Measurements from ENCODE around the gene SIDT1.

Gene SIDT1

GRCh38 chr3:113531826-113532697 is at the start of gene SIDT1:
Gene SIDT1 (plus strand): TSS chr3:113532555. CDS start chr3:113533022, 467 bp downstream.
- DNase-seq: peak; percentile 37

DNA sequence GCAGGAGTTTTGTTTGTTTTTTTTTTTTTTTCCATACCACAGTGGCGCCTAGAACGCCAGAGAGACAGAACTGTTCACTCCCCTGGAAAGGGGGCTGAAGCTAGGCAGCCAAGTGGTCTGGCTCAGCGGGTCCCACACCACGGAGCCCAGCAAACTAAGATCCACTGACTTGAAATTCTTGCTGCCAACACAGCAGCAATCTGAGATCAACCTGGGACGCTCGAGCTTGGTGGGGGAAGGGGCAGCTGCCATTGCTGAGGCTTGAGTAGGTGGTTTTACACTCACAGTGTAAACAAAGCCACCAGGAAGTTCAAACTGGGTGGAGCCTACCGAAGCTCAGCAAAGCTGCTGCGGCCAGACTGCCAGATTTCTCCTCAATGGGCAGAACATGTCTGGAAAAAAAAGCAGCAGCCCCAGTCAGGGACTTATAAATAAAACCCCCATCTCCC is 47.2 kb upstream of the SIDT1 start:
- DNase-seq: no peak

- DNase-seq: peak; percentile 60
These were observed 37.3 kb upstream of the SIDT1 start for GRCh38 chr3:113495035-113495434.

DNA sequence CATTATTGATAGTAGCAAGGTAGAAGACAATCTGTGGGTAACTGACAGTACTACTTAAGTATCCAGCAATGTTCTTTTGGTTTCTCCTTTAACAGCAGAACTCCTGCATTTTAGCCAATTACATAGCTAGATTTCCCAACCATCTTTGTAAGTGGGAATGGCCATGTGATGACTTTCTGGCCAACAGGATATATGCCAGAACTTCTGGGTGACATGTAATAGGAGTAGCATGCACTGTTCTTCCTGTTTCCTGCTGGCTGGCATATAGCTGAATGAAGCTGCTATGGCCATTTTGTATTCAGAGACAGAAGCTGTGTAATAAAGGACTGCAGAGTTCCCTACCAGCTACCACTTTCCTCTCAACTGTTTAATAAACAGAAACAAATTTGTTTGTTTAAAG is 35.4 kb upstream of the SIDT1 start:
- DNase-seq: no peak

GRCh38 chr3:113498221-113499005 is 33.9 kb upstream of the SIDT1 start:
- no peak for DNase-seq

GRCh38 chr3:113499081-113499480 is 33.3 kb upstream of the SIDT1 start:
- DNase-seq: no peak

GRCh38 chr3:113501597-113501996 is 30.8 kb upstream of the SIDT1 start:
- DNase-seq: peak; percentile 45

DNA sequence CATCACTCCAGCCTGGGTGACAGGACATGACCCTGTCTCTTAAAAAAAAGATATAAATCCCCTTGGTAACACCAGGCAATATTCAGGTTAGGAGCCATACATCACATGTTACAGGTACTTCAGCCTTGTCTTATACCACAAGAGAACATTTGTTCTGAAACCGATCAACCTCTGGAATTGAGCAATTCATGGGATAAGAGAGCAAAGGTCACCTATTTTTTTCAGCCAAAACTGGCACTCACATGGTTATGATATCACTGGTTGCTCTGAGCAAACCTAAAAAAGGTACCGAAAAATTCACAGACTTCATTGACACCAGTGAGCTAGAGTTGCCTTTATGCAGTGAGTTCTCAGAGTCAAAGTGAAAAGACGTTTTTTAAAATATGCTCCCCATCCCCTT is 26.5 kb upstream of the SIDT1 start:
- no peak for DNase-seq

GRCh38 chr3:113507501-113508067 is 24.8 kb upstream of the SIDT1 start:
- DNase-seq: no peak

DNA sequence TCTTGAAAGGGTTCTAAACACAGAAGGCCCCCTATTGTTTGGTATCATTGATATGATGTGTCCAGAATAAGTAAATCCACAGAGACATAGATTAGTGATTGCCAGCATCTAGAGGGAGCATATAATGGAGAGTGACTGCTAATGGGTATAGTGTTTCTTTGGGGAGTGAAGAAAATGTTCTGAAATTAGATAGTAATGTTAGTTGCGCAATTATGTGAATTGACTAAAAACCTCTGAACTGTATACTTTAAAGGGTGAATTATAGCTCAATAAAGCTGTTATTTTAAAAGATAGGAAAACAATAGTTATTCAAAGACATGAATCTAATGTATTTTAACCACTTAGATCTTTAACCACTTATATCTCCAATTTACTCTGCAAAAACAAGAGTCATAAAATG is 23.4 kb upstream of the SIDT1 start:
- DNase-seq: no peak

DNA sequence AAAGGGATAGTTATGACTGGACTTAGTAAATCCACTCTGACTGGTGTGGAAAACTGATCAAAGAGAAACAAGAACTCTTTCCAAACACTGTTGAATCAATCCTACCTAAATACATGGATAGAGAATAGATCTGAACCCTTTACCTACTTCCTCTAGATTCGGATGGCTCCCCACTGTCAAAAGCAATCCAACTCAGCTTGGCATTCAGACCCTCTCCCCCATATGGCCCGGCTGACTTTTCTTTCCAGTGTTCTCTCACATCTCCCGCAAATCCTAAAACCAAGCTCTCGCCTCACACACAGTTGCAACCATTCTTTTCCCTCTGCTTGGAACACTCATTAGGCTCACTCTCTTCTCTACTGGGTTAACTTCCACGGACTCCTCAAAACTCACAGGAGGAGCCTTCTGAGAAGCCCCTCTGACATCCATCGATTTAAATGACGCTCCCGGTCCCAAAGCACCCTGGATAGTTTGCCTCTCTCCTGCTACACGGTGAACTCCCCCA is 18.0 kb upstream of the SIDT1 start:
- DNase-seq: peak; percentile 9

DNA sequence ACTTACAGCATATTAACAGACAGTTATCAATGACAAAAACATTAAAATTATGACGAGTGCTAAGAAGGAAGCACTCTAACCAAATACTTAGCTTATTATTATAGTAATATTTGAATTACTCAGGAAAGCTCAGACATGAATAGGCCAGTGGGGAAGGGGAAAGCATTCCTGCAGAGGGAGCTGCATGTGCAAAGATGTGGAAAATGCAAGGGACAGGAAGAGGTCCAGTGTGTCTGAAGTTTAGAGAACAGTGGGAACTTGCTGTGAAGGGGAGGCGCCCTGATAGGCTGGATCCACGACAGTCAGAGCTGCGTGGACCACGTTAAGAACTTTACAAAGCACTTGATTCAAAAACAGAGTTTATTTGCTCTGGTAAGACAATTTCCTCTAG is 16.2 kb upstream of the SIDT1 start:
- peak; percentile 30 for DNase-seq

- no peak for DNase-seq
These were observed 10.4 kb upstream of the SIDT1 start for GRCh38 chr3:113521981-113522380.

DNA sequence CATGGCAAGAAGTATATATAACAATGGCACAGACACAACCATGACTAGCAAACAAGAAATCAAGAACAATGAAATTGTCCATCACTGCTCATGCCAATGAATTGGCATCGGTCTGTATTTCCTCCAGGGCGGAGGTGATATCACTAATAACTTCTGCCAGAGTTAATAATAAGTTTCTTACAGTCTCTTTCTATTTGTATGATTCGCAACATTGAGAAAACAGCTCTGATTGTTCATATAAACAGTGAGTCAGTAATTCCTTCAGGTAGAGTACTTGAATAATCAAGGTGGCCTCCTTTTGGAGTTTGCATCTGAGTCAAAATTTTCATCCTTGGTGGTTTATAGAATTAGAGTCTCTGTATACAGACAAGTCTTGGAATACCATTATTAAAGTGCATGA is 9.1 kb upstream of the SIDT1 start:
- no peak for DNase-seq

- DNase-seq: no peak
These were observed 561 bp downstream of the SIDT1 start for GRCh38 chr3:113532698-113533533.

GRCh38 chr3:113533534-113533892 is 1.2 kb downstream of the SIDT1 start:
- DNase-seq: no peak

- no peak for DNase-seq
These were observed 2.0 kb downstream of the SIDT1 start for GRCh38 chr3:113534365-113534764.

DNA sequence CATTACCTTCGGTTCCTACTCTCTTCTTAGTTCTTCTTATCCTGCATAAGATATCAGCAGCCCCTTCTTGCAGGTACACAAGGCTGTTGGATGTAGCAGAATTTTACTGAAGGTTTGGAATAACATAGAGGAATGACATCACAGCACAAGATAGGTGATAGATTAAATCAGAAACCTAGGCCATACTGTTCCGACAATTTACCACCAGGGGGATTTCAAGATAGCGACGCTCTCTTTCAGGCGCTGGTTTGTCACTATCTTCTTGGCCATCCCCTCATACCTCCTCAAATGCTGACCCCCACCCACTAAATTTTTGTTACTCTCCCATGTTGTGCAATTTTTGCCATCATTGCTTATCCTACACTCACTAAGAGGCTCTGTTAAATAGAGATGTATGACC is 3.5 kb downstream of the SIDT1 start:
- no peak for DNase-seq

- no peak for DNase-seq
These were observed 4.3 kb downstream of the SIDT1 start for GRCh38 chr3:113536627-113537101.

GRCh38 chr3:113537155-113537554 is 4.8 kb downstream of the SIDT1 start:
- DNase-seq: no peak

DNA sequence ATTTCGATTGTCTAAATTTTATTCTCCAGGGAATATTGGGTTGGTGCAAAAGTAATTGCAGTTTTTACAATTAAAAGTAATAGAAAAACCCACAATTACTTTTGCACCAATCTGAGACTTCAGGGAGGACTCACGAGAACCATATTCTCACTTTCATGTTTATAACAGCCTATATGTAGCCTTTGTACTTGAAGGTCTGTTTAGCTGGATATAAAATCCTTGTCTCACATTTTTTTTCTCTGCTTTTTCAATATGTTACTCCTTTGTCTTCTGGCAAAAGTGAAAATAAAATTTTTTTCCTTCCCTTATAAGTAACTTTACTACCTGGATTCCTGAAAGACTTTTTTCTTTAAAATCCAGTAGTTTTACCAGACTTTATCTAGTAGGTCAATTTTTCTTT is 9.2 kb downstream of the SIDT1 start:
- no peak for DNase-seq

- DNase-seq: no peak
These were observed 13.2 kb downstream of the SIDT1 start for GRCh38 chr3:113545594-113545993.
